Measurements from ENCODE around the gene CPTP. TPM values are rescaled to one million over a fixed set of nuclear protein-coding genes. Genes with fewer than 3 reads are reported as not detected.

The CPTP gene
- total and polyA plus RNA-seq, 2 of the 13 experiments (the other 11 are each of a cell fraction or from before 2014, with no cell fraction given) = 5.5 to 9.3 TPM

DNA sequence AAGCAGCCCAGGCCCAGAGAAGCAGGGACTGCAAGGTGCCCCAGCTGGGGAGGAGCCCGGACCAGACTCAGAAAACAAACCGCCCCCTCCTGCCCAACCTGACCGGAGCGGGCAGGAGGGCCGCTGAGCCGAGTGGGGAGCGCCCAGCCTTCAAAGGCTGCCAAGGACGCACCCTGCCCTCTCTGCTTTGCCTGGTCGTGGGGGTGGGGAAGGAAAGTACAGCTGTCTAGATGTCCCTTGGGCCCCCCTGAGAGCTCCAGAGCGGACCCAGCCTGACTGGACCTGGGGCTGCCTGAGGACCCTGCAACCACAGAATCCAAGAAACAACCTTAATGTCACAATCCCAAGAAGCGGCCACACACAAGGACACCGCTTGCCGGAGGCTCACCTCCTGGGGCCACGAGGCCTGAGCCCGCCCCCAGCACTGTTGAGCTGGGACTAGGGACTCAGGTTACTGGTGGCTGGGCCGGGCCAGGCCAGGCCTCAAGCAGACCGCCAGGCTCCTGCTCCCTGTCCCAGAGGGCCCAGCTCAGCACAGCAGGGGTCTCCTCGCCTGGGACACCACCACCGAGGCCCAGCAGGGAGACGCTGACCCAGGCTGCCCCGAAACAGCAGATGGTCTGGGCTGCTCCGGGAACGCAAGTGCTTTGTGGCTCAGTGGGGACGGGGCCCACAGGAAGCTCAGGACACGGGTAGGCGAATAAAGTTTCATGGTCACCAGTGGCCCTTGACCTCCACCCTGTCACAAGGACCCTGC, 23.2 kb downstream of the CPTP start (continued):
- TF ChIP-seq TBX2 (CRISPR knock-in tag; IDR thresholded peaks at IDR 0.05; ENCODE audit: borderline replicate concordance) (peak; percentile 48; the same call in 1 of the 2 replicates), ZNF841 (CRISPR knock-in tag; IDR thresholded peaks at IDR 0.05; ENCODE audit: borderline replicate concordance) (no peak), PITX1 (CRISPR knock-in tag; IDR thresholded peaks at IDR 0.05) (no peak), THYN1 (CRISPR knock-in tag; IDR thresholded peaks at IDR 0.05; ENCODE audit: borderline replicate concordance, low read depth) (no peak), ZNF496 (CRISPR knock-in tag; IDR thresholded peaks at IDR 0.05; ENCODE audit: insufficient replicate concordance) (no peak), ZNF780A (CRISPR knock-in tag; IDR thresholded peaks at IDR 0.05) (no peak), ZNF354B (CRISPR knock-in tag; IDR thresholded peaks at IDR 0.05) (no peak), KLF15 (CRISPR knock-in tag; IDR thresholded peaks at IDR 0.05; ENCODE audit: borderline replicate concordance) (no peak)
- TF ChIP-seq, protein P1, sequence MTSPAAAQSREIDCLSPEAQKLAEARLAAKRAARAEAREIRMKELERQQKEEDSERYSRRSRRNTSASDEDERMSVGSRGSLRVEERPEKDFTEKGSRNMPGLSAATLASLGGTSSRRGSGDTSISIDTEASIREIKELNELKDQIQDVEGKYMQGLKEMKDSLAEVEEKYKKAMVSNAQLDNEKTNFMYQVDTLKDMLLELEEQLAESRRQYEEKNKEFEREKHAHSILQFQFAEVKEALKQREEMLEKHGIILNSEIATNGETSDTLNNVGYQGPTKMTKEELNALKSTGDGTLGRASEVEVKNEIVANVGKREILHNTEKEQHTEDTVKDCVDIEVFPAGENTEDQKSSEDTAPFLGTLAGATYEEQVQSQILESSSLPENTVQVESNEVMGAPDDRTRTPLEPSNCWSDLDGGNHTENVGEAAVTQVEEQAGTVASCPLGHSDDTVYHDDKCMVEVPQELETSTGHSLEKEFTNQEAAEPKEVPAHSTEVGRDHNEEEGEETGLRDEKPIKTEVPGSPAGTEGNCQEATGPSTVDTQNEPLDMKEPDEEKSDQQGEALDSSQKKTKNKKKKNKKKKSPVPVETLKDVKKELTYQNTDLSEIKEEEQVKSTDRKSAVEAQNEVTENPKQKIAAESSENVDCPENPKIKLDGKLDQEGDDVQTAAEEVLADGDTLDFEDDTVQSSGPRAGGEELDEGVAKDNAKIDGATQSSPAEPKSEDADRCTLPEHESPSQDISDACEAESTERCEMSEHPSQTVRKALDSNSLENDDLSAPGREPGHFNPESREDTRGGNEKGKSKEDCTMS (CRISPR knock-in tag; conservative IDR thresholded peaks at IDR 0.05) = 0 out of 2 replicates have a peak, but pooled peaks have one; percentile 33
- TF ChIP-seq, protein P2, sequence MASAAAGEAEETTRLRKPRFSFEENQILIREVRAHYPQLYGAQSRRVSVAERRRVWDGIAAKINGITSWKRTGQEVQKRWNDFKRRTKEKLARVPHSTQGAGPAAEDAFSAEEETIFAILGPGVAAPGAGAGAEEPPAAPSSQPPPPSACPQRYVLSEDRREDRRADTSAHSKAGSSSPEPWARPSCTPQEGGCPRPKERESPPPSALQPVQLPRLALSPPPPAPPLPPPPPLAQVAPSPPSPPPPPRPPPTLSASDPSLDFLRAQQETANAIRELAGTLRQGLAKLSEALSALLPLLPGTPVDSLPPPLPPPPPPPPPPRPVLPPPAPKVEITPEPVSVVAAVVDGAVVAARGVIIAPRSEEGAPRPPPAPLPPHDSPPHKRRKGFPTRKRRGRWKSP (CRISPR knock-in tag; IDR thresholded peaks at IDR 0.05) = 0 out of 2 replicates have a peak, but pooled peaks have one; percentile 36
- TF ChIP-seq, protein P3, sequence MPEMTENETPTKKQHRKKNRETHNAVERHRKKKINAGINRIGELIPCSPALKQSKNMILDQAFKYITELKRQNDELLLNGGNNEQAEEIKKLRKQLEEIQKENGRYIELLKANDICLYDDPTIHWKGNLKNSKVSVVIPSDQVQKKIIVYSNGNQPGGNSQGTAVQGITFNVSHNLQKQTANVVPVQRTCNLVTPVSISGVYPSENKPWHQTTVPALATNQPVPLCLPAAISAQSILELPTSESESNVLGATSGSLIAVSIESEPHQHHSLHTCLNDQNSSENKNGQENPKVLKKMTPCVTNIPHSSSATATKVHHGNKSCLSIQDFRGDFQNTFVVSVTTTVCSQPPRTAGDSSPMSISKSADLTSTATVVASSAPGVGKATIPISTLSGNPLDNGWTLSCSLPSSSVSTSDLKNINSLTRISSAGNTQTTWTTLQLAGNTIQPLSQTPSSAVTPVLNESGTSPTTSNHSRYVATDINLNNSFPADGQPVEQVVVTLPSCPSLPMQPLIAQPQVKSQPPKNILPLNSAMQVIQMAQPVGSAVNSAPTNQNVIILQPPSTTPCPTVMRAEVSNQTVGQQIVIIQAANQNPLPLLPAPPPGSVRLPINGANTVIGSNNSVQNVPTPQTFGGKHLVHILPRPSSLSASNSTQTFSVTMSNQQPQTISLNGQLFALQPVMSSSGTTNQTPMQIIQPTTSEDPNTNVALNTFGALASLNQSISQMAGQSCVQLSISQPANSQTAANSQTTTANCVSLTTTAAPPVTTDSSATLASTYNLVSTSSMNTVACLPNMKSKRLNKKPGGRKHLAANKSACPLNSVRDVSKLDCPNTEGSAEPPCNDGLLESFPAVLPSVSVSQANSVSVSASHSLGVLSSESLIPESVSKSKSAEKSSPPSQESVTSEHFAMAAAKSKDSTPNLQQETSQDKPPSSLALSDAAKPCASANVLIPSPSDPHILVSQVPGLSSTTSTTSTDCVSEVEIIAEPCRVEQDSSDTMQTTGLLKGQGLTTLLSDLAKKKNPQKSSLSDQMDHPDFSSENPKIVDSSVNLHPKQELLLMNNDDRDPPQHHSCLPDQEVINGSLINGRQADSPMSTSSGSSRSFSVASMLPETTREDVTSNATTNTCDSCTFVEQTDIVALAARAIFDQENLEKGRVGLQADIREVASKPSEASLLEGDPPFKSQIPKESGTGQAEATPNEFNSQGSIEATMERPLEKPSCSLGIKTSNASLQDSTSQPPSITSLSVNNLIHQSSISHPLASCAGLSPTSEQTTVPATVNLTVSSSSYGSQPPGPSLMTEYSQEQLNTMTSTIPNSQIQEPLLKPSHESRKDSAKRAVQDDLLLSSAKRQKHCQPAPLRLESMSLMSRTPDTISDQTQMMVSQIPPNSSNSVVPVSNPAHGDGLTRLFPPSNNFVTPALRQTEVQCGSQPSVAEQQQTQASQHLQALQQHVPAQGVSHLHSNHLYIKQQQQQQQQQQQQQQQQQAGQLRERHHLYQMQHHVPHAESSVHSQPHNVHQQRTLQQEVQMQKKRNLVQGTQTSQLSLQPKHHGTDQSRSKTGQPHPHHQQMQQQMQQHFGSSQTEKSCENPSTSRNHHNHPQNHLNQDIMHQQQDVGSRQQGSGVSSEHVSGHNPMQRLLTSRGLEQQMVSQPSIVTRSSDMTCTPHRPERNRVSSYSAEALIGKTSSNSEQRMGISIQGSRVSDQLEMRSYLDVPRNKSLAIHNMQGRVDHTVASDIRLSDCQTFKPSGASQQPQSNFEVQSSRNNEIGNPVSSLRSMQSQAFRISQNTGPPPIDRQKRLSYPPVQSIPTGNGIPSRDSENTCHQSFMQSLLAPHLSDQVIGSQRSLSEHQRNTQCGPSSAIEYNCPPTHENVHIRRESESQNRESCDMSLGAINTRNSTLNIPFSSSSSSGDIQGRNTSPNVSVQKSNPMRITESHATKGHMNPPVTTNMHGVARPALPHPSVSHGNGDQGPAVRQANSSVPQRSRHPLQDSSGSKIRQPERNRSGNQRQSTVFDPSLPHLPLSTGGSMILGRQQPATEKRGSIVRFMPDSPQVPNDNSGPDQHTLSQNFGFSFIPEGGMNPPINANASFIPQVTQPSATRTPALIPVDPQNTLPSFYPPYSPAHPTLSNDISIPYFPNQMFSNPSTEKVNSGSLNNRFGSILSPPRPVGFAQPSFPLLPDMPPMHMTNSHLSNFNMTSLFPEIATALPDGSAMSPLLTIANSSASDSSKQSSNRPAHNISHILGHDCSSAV (CRISPR knock-in tag; IDR thresholded peaks at IDR 0.05; ENCODE audit: borderline replicate concordance) = no peak
- TF ChIP-seq, protein P4, sequence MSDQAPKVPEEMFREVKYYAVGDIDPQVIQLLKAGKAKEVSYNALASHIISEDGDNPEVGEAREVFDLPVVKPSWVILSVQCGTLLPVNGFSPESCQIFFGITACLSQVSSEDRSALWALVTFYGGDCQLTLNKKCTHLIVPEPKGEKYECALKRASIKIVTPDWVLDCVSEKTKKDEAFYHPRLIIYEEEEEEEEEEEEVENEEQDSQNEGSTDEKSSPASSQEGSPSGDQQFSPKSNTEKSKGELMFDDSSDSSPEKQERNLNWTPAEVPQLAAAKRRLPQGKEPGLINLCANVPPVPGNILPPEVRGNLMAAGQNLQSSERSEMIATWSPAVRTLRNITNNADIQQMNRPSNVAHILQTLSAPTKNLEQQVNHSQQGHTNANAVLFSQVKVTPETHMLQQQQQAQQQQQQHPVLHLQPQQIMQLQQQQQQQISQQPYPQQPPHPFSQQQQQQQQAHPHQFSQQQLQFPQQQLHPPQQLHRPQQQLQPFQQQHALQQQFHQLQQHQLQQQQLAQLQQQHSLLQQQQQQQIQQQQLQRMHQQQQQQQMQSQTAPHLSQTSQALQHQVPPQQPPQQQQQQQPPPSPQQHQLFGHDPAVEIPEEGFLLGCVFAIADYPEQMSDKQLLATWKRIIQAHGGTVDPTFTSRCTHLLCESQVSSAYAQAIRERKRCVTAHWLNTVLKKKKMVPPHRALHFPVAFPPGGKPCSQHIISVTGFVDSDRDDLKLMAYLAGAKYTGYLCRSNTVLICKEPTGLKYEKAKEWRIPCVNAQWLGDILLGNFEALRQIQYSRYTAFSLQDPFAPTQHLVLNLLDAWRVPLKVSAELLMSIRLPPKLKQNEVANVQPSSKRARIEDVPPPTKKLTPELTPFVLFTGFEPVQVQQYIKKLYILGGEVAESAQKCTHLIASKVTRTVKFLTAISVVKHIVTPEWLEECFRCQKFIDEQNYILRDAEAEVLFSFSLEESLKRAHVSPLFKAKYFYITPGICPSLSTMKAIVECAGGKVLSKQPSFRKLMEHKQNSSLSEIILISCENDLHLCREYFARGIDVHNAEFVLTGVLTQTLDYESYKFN (CRISPR knock-in tag; conservative IDR thresholded peaks at IDR 0.05) = peak; percentile 53
